MM.1S (cell line): Measurements from ENCODE around the gene NFE2L3.

Experiments used
- CTCF ChIP-seq: fragments of 300-600 bp; sonication (generic); IDR thresholded peaks from 2 replicates; pipeline ENCODE4 v1.5.1; 2016; ENCODE audit warnings: antibody characterized with exemption, low read length, mixed read lengths
- EZH2 ChIP-seq: fragments of 300-600 bp; sonication (generic); optimal IDR thresholded peaks from 2 replicates; pipeline ENCODE3; 2017; ENCODE audit warnings: low read depth, mild to moderate bottlenecking, antibody characterized with exemption, low read length, mixed read lengths

- TF ChIP-seq CTCF (no peak), EZH2 (no peak)
These were observed 45.4 kb downstream of the NFE2L3 start for GRCh38 chr7:26197153-26198115.
